ENCODE measurements around the gene FKBP15. TPM values are rescaled to one million over a fixed set of nuclear protein-coding genes. Genes with fewer than 3 reads are reported as not detected.

Gene FKBP15
- total RNA-seq, 1 experiment from 2014 or later: 14.9 TPM

DNA sequence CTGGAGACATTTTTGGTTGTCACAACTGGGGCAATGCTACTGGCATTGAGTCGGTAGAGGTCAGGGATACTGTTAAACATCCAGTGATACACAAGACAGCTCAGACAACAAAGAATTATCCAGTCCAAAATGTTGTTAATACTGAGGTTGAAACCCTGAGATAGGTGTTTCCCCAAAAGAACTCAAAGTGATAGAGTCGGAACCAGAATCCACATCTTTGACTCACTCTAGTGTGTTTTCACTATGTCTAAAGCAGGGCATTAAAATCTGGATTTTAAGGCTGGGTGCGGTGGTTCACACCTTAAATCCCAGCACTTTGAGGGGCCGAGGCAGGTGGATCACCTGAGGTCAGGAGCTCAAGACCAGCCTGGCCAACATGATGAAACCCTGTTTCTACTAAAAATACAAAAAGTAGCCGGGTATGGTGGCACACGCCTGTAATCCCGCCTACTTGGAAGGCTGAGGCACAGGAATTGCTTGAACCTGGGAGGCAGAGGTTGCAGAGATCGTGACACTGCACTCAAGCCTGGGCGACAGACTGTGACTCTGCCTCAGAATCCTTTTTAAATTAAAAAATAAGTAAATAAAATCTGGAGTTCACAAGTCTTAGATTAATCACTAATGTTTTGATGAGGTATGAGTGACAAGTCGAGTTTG, 17.3 kb upstream of the FKBP15 start:
- ATAC-seq (no peak), DNase-seq (ENCODE audit: low spot score) (no peak)
- ChIA-PET POLR2A (no interaction called here), CTCF (no interaction called here)
- no peak for TF ChIP-seq TEAD1 (CRISPR knock-in tag; IDR thresholded peaks at IDR 0.05)
- no peak for TF ChIP-seq RORB (CRISPR knock-in tag; IDR thresholded peaks at IDR 0.05)
- no peak for TF ChIP-seq FOXJ3 (CRISPR knock-in tag; IDR thresholded peaks at IDR 0.05; ENCODE audit: borderline replicate concordance)
- TF ChIP-seq, protein P1, sequence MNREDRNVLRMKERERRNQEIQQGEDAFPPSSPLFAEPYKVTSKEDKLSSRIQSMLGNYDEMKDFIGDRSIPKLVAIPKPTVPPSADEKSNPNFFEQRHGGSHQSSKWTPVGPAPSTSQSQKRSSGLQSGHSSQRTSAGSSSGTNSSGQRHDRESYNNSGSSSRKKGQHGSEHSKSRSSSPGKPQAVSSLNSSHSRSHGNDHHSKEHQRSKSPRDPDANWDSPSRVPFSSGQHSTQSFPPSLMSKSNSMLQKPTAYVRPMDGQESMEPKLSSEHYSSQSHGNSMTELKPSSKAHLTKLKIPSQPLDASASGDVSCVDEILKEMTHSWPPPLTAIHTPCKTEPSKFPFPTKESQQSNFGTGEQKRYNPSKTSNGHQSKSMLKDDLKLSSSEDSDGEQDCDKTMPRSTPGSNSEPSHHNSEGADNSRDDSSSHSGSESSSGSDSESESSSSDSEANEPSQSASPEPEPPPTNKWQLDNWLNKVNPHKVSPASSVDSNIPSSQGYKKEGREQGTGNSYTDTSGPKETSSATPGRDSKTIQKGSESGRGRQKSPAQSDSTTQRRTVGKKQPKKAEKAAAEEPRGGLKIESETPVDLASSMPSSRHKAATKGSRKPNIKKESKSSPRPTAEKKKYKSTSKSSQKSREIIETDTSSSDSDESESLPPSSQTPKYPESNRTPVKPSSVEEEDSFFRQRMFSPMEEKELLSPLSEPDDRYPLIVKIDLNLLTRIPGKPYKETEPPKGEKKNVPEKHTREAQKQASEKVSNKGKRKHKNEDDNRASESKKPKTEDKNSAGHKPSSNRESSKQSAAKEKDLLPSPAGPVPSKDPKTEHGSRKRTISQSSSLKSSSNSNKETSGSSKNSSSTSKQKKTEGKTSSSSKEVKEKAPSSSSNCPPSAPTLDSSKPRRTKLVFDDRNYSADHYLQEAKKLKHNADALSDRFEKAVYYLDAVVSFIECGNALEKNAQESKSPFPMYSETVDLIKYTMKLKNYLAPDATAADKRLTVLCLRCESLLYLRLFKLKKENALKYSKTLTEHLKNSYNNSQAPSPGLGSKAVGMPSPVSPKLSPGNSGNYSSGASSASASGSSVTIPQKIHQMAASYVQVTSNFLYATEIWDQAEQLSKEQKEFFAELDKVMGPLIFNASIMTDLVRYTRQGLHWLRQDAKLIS (CRISPR knock-in tag; IDR thresholded peaks at IDR 0.05; ENCODE audit: borderline replicate concordance): no peak
- no peak for TF ChIP-seq NFE2L1 (CRISPR knock-in tag; IDR thresholded peaks at IDR 0.05)
- TF ChIP-seq ZNF263 (CRISPR knock-in tag; IDR thresholded peaks at IDR 0.05; ENCODE audit: low read depth): no peak
- TF ChIP-seq ETV6 (CRISPR knock-in tag; IDR thresholded peaks at IDR 0.05): no peak
- TF ChIP-seq ZNF512 (CRISPR knock-in tag; IDR thresholded peaks at IDR 0.05; ENCODE audit: borderline replicate concordance): no peak
- TF ChIP-seq ZMAT4 (CRISPR knock-in tag; IDR thresholded peaks at IDR 0.05): no peak
- no peak for TF ChIP-seq E2F4 (CRISPR knock-in tag; IDR thresholded peaks at IDR 0.05; ENCODE audit: borderline replicate concordance, low read depth)
- no peak for TF ChIP-seq ATF1 (CRISPR knock-in tag; IDR thresholded peaks at IDR 0.05)
- TF ChIP-seq AR (CRISPR knock-in tag; IDR thresholded peaks at IDR 0.05): no peak
- TF ChIP-seq CREM (CRISPR knock-in tag; IDR thresholded peaks at IDR 0.05): no peak
- no peak for TF ChIP-seq MYBL2 (CRISPR knock-in tag; IDR thresholded peaks at IDR 0.05)
- TF ChIP-seq, protein P2, sequence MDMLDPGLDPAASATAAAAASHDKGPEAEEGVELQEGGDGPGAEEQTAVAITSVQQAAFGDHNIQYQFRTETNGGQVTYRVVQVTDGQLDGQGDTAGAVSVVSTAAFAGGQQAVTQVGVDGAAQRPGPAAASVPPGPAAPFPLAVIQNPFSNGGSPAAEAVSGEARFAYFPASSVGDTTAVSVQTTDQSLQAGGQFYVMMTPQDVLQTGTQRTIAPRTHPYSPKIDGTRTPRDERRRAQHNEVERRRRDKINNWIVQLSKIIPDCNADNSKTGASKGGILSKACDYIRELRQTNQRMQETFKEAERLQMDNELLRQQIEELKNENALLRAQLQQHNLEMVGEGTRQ (CRISPR knock-in tag; IDR thresholded peaks at IDR 0.05): no peak
- TF ChIP-seq, protein P3, sequence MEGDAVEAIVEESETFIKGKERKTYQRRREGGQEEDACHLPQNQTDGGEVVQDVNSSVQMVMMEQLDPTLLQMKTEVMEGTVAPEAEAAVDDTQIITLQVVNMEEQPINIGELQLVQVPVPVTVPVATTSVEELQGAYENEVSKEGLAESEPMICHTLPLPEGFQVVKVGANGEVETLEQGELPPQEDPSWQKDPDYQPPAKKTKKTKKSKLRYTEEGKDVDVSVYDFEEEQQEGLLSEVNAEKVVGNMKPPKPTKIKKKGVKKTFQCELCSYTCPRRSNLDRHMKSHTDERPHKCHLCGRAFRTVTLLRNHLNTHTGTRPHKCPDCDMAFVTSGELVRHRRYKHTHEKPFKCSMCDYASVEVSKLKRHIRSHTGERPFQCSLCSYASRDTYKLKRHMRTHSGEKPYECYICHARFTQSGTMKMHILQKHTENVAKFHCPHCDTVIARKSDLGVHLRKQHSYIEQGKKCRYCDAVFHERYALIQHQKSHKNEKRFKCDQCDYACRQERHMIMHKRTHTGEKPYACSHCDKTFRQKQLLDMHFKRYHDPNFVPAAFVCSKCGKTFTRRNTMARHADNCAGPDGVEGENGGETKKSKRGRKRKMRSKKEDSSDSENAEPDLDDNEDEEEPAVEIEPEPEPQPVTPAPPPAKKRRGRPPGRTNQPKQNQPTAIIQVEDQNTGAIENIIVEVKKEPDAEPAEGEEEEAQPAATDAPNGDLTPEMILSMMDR (IDR thresholded peaks at IDR 0.05): no peak
- TF ChIP-seq, protein P4, sequence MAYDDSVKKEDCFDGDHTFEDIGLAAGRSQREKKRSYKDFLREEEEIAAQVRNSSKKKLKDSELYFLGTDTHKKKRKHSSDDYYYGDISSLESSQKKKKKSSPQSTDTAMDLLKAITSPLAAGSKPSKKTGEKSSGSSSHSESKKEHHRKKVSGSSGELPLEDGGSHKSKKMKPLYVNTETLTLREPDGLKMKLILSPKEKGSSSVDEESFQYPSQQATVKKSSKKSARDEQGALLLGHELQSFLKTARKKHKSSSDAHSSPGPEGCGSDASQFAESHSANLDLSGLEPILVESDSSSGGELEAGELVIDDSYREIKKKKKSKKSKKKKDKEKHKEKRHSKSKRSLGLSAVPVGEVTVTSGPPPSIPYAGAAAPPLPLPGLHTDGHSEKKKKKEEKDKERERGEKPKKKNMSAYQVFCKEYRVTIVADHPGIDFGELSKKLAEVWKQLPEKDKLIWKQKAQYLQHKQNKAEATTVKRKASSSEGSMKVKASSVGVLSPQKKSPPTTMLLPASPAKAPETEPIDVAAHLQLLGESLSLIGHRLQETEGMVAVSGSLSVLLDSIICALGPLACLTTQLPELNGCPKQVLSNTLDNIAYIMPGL (CRISPR knock-in tag; IDR thresholded peaks at IDR 0.05): no peak
- no peak for TF ChIP-seq SMAD3 (CRISPR knock-in tag; IDR thresholded peaks at IDR 0.05; ENCODE audit: borderline replicate concordance)
- no peak for TF ChIP-seq KAT7 (CRISPR knock-in tag; IDR thresholded peaks at IDR 0.05; ENCODE audit: borderline replicate concordance)
- no peak for TF ChIP-seq ZNF423 (CRISPR knock-in tag; IDR thresholded peaks at IDR 0.05)
- Mint-ChIP-seq H3K27me3 (ENCODE audit: low read depth) (no peaks in the 10 kb centered on the region), H3K9me3 (no peaks in the 10 kb centered on the region), H3K27ac (no peak overlapping the region), H3K36me3 (no peaks in the 10 kb centered on the region), H3K4me1 (no peaks in the 10 kb centered on the region), H3K4me3 (no peak overlapping the region)
